ENCODE data around the gene GRWD1.

GRWD1 gene

DNA sequence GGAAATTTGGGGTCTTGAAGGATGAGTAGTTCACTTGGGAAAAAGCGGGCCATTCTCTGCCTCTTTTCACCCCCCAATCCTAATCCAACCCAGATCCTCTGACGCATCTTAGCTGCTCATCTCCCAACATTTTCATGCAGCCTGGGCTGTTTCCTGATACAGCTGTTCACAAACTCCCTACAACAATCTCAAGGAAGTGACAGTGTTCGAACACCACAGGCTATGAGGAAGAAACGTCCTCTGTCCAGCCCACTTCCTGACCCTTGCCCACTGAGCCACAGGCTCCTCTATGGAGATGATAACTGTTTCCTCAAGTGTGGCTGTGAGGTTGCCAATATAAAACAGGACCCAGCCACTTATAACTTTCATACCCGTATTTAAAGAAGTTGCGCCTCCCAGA, 49.6 kb downstream of the GRWD1 start:
- Histone ChIP-seq H3K79me1 (ENCODE audit: low read length) (peaks cover 4% of the 10 kb centered on the region), H4K8ac (ENCODE audit: low read depth, low read length) (no peak overlapping the region), H4K91ac (ENCODE audit: low read depth, low read length) (no peak overlapping the region), H3K79me2 (ENCODE audit: control insufficient read depth, insufficient read depth, low read length, poor library complexity) (peaks cover 2% of the 10 kb centered on the region), H3K27me3 (ENCODE audit: insufficient read depth, low read length) (no peaks in the 10 kb centered on the region), H3K36me3 (ENCODE audit: control insufficient read depth in 1 of 2, insufficient read depth in 2 of 2, low read length in 2 of 2) (peaks cover 0 to 1% of the 10 kb centered on the region in 2 experiments), H3K9ac (ENCODE audit: low read length) (no peak overlapping the region), H3K4me3 (ENCODE audit: low read depth, low read length) (no peak overlapping the region), H3K4me2 (ENCODE audit: low read length) (no peak overlapping the region), H2AFZ (ENCODE audit: insufficient read depth, low read length, poor library complexity) (no peak overlapping the region), H3K9me3 (ENCODE audit: insufficient read depth, low read depth, low read length) (no peaks in the 10 kb centered on the region), H2BK5ac (ENCODE audit: low read depth, low read length, poor library complexity) (no peak overlapping the region), H4K12ac (ENCODE audit: low read depth, low read length) (no peak overlapping the region), H3K18ac (ENCODE audit: low read length) (no peak overlapping the region), H2BK12ac (ENCODE audit: low read length) (no peak overlapping the region), H3K14ac (ENCODE audit: low read length) (no peak overlapping the region), H3K4me1 (ENCODE audit: control insufficient read depth in 1 of 2, insufficient read depth in 2 of 2, low read length in 2 of 2) (peaks cover 10 to 13% of the 10 kb centered on the region in 2 experiments), H3K23ac (ENCODE audit: low read length) (no peak overlapping the region), H2AK5ac (ENCODE audit: low read length) (no peak overlapping the region), H3K27ac (ENCODE audit: low read depth, low read length) (no peak overlapping the region), H2BK120ac (ENCODE audit: insufficient read depth, low read length, poor library complexity) (no peak overlapping the region), H3K4ac (ENCODE audit: low read depth, low read length) (no peak overlapping the region)
- no CpG with 5 or more reads among the region's 6 CpGs for WGBS (ENCODE audit: extremely low coverage, insufficient coverage, insufficient read length)
- DNase-seq, result peak in 1 of 2 donors; percentile 28

DNA sequence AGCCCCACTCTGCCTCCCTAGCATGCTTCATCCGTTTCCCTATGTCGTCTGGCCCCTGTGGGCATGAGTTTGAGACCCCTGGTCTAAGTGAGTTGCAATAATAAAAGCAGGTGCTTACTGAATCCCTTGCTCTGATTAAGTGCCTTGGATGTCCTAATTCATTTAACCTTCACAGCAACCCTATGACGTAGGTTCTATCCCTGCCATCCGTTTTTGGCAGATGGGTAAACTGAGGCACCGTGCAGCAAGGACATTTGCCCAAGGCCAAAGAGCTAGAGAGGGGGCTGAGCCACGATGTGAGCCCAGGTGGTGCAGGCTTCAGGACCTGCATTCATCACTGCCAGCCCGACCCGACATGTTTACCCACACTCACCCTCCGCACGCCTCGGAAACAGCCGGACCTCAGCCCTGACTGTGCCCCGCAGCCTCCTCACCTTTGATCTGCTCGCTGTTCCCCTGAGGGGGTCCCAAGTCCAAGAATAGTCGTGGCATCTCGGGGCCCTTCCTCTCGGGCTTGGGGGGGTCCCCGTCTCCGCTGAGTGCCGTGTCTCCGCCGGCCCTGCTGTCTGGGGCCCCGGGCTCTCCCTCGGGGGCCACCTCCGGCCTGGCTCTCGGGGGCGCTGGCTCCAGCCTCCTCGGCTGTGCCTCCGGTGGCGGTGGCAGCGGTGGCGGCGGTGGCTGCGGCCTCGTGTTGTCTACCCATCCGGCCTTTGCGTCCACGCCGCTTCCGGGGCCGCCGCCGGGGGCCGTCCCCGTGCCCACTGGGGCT, 51.4 kb downstream of the GRWD1 start:
- Histone ChIP-seq H4K91ac (ENCODE audit: low read depth, low read length) (no peak overlapping the region), H2BK5ac (ENCODE audit: low read depth, low read length, poor library complexity) (no peak overlapping the region), H3K9ac (ENCODE audit: low read length) (peak overlapping the region; percentile 28), H3K9me3 (ENCODE audit: insufficient read depth, low read depth, low read length) (no peaks in the 10 kb centered on the region), H3K4ac (ENCODE audit: low read depth, low read length) (no peak overlapping the region), H3K23ac (ENCODE audit: low read length) (no peak overlapping the region), H2BK120ac (ENCODE audit: insufficient read depth, low read length, poor library complexity) (no peak overlapping the region), H3K79me2 (ENCODE audit: control insufficient read depth, insufficient read depth, low read length, poor library complexity) (peaks cover 4% of the 10 kb centered on the region), H3K79me1 (ENCODE audit: low read length) (peaks cover 13% of the 10 kb centered on the region), H3K14ac (ENCODE audit: low read length) (no peak overlapping the region), H2BK12ac (ENCODE audit: low read length) (no peak overlapping the region), H3K27ac (ENCODE audit: low read depth, low read length) (no peak overlapping the region), H2AK5ac (ENCODE audit: low read length) (no peak overlapping the region), H4K12ac (ENCODE audit: low read depth, low read length) (no peak overlapping the region), H3K4me2 (ENCODE audit: low read length) (no peak overlapping the region), H3K27me3 (ENCODE audit: insufficient read depth, low read length) (no peaks in the 10 kb centered on the region), H3K36me3 (ENCODE audit: control insufficient read depth in 1 of 2, insufficient read depth in 2 of 2, low read length in 2 of 2) (peaks cover 0 to 1% of the 10 kb centered on the region in 2 experiments), H3K4me3 (ENCODE audit: low read depth, low read length) (no peak overlapping the region), H4K8ac (ENCODE audit: low read depth, low read length) (no peak overlapping the region), H2AFZ (ENCODE audit: insufficient read depth, low read length, poor library complexity) (no peak overlapping the region), H3K18ac (ENCODE audit: low read length) (no peak overlapping the region), H3K4me1 (ENCODE audit: control insufficient read depth in 1 of 2, insufficient read depth in 2 of 2, low read length in 2 of 2) (peaks cover 18 to 19% of the 10 kb centered on the region in 2 experiments)
- WGBS (ENCODE audit: extremely low coverage, insufficient coverage, insufficient read length), result no CpG with 5 or more reads among the region's 45 CpGs
- no peak for DNase-seq

DNA sequence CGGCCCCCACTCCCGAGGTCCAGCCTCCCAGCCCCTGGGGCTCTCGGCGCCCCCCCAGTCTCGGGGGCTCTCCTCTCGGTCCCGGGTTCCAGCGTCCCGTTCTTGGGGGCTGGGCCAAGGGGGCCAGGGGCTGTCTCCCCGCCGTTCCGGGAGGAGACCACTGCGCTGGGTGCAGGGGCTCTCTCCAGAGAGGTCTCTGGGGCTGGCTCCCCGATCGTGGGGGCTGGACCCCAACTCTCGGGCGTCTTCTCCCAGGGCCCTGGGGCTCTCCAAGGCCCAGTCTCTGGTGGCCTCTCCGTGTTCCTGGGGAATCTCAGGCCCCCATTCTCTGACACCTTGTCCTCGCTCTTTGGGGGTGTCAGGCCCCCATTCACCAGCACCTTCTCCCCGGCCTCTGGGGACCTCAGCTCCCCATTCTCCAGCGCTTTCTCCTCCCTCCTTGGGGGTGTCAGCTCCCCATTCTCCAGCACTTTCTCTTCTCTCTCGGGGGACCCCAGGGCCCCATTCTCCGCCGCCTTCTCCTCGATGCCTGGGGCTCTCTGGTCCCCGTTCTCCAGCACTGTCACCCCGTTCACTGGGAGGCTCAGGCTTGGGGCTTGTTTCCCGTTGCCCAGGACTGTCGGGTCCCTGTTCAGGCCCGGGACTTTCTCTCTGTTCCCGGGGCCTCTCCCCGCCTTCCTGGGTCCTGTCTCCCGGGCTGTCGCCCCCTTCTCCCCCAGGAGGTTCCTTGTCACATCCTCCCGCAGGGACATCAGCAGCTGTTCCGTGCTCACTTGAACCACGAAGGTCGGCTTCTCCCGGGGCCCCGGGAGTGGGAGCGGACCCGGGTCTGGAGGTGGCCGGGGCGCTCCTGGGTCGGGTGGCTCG, 52.2 kb downstream of the GRWD1 start:
- Histone ChIP-seq H3K4me3 (ENCODE audit: low read depth, low read length) (no peak overlapping the region), H3K4ac (ENCODE audit: low read depth, low read length) (no peak overlapping the region), H3K14ac (ENCODE audit: low read length) (no peak overlapping the region), H3K27me3 (ENCODE audit: insufficient read depth, low read length) (no peaks in the 10 kb centered on the region), H3K36me3 (ENCODE audit: control insufficient read depth in 1 of 2, insufficient read depth in 2 of 2, low read length in 2 of 2) (peaks cover 0 to 1% of the 10 kb centered on the region in 2 experiments), H4K8ac (ENCODE audit: low read depth, low read length) (no peak overlapping the region), H3K4me1 (ENCODE audit: control insufficient read depth in 1 of 2, insufficient read depth in 2 of 2, low read length in 2 of 2) (peaks cover 20 to 24% of the 10 kb centered on the region in 2 experiments), H4K91ac (ENCODE audit: low read depth, low read length) (no peak overlapping the region), H3K79me1 (ENCODE audit: low read length) (peaks cover 13% of the 10 kb centered on the region), H2AK5ac (ENCODE audit: low read length) (no peak overlapping the region), H2BK12ac (ENCODE audit: low read length) (no peak overlapping the region), H2BK5ac (ENCODE audit: low read depth, low read length, poor library complexity) (no peak overlapping the region), H2AFZ (ENCODE audit: insufficient read depth, low read length, poor library complexity) (no peak overlapping the region), H3K27ac (ENCODE audit: low read depth, low read length) (no peak overlapping the region), H3K4me2 (ENCODE audit: low read length) (no peak overlapping the region), H3K23ac (ENCODE audit: low read length) (no peak overlapping the region), H3K79me2 (ENCODE audit: control insufficient read depth, insufficient read depth, low read length, poor library complexity) (peaks cover 4% of the 10 kb centered on the region), H4K12ac (ENCODE audit: low read depth, low read length) (no peak overlapping the region), H3K18ac (ENCODE audit: low read length) (no peak overlapping the region), H2BK120ac (ENCODE audit: insufficient read depth, low read length, poor library complexity) (no peak overlapping the region), H3K9me3 (ENCODE audit: insufficient read depth, low read depth, low read length) (no peaks in the 10 kb centered on the region), H3K9ac (ENCODE audit: low read length) (no peak overlapping the region)
- DNase-seq, result no peak
- no CpG with 5 or more reads among the region's 46 CpGs for WGBS (ENCODE audit: extremely low coverage, insufficient coverage, insufficient read length)

DNA sequence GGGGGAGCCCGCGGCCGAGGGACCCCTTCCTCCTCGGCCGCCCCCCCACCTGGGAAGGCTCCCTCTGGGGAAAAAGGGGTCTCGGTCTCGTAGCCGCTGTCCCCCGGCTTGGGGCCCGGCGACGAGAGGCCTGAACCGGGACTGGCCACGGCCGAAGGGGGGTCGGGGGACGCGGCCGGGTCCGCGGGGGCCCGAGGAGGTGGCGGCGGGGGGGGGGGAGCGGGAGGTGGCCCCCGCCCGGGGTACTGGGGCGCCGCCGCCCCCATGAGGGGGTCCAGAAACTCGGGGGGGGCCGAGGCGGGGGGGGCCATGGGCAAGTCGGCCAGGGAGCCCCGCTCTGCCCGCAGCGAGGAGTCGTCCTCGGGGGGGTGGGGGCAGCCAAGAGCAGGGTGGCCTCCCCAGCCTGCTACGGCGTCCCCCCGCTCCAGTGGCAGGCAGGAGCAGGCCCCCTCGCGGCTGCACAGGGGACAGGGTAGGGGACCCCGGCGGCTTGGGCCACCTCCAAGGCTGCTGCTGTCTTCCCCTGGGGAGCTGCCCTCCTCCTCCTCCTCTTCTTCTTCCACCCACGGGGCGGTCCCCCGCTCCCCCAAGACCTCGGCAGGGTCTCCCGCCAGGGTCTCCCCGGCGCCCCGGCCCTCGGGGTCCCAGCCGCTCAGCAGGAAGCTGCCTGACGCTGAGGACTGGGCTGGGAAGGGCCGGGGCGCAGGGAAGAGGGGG, 53.0 kb downstream of the GRWD1 start:
- Histone ChIP-seq H4K91ac (ENCODE audit: low read depth, low read length) (no peak overlapping the region), H3K18ac (ENCODE audit: low read length) (no peak overlapping the region), H3K4me1 (ENCODE audit: control insufficient read depth in 1 of 2, insufficient read depth in 2 of 2, low read length in 2 of 2) (peaks cover 20 to 24% of the 10 kb centered on the region in 2 experiments), H2AK5ac (ENCODE audit: low read length) (no peak overlapping the region), H3K4ac (ENCODE audit: low read depth, low read length) (no peak overlapping the region), H4K8ac (ENCODE audit: low read depth, low read length) (no peak overlapping the region), H2BK5ac (ENCODE audit: low read depth, low read length, poor library complexity) (no peak overlapping the region), H3K79me2 (ENCODE audit: control insufficient read depth, insufficient read depth, low read length, poor library complexity) (peaks cover 2% of the 10 kb centered on the region), H3K4me3 (ENCODE audit: low read depth, low read length) (no peak overlapping the region), H3K9ac (ENCODE audit: low read length) (no peak overlapping the region), H4K12ac (ENCODE audit: low read depth, low read length) (no peak overlapping the region), H2AFZ (ENCODE audit: insufficient read depth, low read length, poor library complexity) (no peak overlapping the region), H3K27me3 (ENCODE audit: insufficient read depth, low read length) (no peaks in the 10 kb centered on the region), H3K27ac (ENCODE audit: low read depth, low read length) (no peak overlapping the region), H3K9me3 (ENCODE audit: insufficient read depth, low read depth, low read length) (no peaks in the 10 kb centered on the region), H2BK120ac (ENCODE audit: insufficient read depth, low read length, poor library complexity) (no peak overlapping the region), H3K79me1 (ENCODE audit: low read length) (peaks cover 13% of the 10 kb centered on the region), H3K14ac (ENCODE audit: low read length) (no peak overlapping the region), H3K36me3 (ENCODE audit: control insufficient read depth in 1 of 2, insufficient read depth in 2 of 2, low read length in 2 of 2) (peaks cover 0 to 1% of the 10 kb centered on the region in 2 experiments), H2BK12ac (ENCODE audit: low read length) (no peak overlapping the region), H3K23ac (ENCODE audit: low read length) (no peak overlapping the region), H3K4me2 (ENCODE audit: low read length) (no peak overlapping the region)
- no CpG with 5 or more reads among the region's 59 CpGs for WGBS (ENCODE audit: extremely low coverage, insufficient coverage, insufficient read length)
- no peak for DNase-seq
